Stromal cell of bone marrow (primary cell): ENCODE results near the gene ZNF471.

Experiments
- DNase-seq: peaks from one replicate; pipeline ENCODE4 v3.0.0-alpha.2; 2012; ENCODE audit warnings: low read depth

The ZNF471 gene

GRCh38 chr19:56507446-56508289 lies at the start of gene ZNF471:
Gene ZNF471 (plus strand): TSS chr19:56507855. CDS start chr19:56511572, 3,717 bp downstream.
- peak; percentile 97 for DNase-seq

- no peak for DNase-seq
Observed at GRCh38 chr19:56474308-56474707, 33.3 kb upstream of the ZNF471 start.

- DNase-seq, result no peak
Observed at GRCh38 chr19:56476093-56476492, 31.6 kb upstream of the ZNF471 start.

GRCh38 chr19:56476651-56477428 lies 30.8 kb upstream of the ZNF471 start, which contains the start of gene ZNF667:
Gene ZNF667 (minus strand): TSS chr19:56477345. CDS start chr19:56462370, 14,975 bp downstream.
- DNase-seq, result peak; percentile 53

- peak; percentile 88 for DNase-seq
Observed at GRCh38 chr19:56477429-56478338, 30.0 kb upstream of the ZNF471 start.

GRCh38 chr19:56491399-56491798 lies 16.3 kb upstream of the ZNF471 start:
- DNase-seq, result no peak

- no peak for DNase-seq
Observed at GRCh38 chr19:56504581-56504980, 3.1 kb upstream of the ZNF471 start.

GRCh38 chr19:56508290-56508778 lies 679 bp downstream of the ZNF471 start:
- no peak for DNase-seq

GRCh38 chr19:56525214-56525860 lies 17.7 kb downstream of the ZNF471 start:
- DNase-seq, result no peak

- no peak for DNase-seq
Observed at GRCh38 chr19:56537442-56537841, 29.8 kb downstream of the ZNF471 start.

- peak; percentile 74 for DNase-seq
Observed at GRCh38 chr19:56538254-56538760, 30.7 kb downstream of the ZNF471 start.

GRCh38 chr19:56538761-56539263 lies 31.2 kb downstream of the ZNF471 start, which contains the start of gene ZFP28:
Gene ZFP28 (plus strand): TSS chr19:56538948. CDS start chr19:56539019, 71 bp downstream.
- no peak for DNase-seq

GRCh38 chr19:56543776-56544175 lies 36.1 kb downstream of the ZNF471 start:
- no peak for DNase-seq

- DNase-seq, result no peak
Observed at GRCh38 chr19:56547535-56547934, 39.9 kb downstream of the ZNF471 start.

- no peak for DNase-seq
Observed at GRCh38 chr19:56554272-56554869, 46.7 kb downstream of the ZNF471 start.

- DNase-seq, result no peak
Observed at GRCh38 chr19:56562766-56563165, 55.1 kb downstream of the ZNF471 start.

GRCh38 chr19:56566904-56567273 lies 59.2 kb downstream of the ZNF471 start:
- peak; percentile 5 for DNase-seq

GRCh38 chr19:56567274-56568120 lies 59.8 kb downstream of the ZNF471 start, which contains the start of gene ZNF470:
Gene ZNF470 (plus strand): TSS chr19:56567468. CDS start chr19:56570312, 2,844 bp downstream.
- peak; percentile 87 for DNase-seq

GRCh38 chr19:56572589-56572988 lies 64.9 kb downstream of the ZNF471 start:
- DNase-seq, result no peak
